NCI-H69 (cell line): ENCODE results near the gene PMS2.
"Not testable (repeated sequence)": the region's sequence is repeated elsewhere in the genome, so short reads cannot be mapped to it uniquely, and the experiment has no call there.

Experiments
- DNase-seq: peaks from one replicate; lab custom pipeline; 2025; lab: John Stamatoyannopoulos, UW

PMS2 gene

GRCh38 chr7:6008668-6009611 is at the start of gene PMS2, which contains the start of gene AIMP2:
Gene PMS2, minus strand, starts transcription at chr7:6009049. Its CDS starts 30 bp downstream, at chr7:6009019.
Gene AIMP2, plus strand, starts transcription at chr7:6009272. Its CDS starts 92 bp downstream, at chr7:6009364.
- DNase-seq, result peak; percentile 100

GRCh38 chr7:6057316-6058129 is 48.7 kb upstream of the PMS2 start:
- no peak for DNase-seq

DNA sequence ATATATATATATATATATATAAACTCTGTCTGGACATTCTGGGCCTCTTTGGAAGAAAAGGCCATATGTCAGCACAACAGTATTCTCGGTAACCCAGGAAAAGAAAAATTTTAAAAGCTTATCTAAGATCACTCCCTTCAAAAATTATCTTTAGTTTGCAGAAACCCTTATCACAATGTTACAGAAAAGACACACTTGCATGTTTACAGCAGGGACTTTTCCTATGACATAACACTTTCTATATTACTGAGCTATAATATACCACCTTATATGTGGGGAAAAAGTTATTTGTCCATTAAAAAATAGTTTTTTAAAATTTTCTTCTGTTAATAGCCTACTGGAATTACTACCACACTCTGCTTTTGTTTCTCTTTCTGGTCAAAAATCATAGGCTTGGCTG is 47.8 kb upstream of the PMS2 start:
- DNase-seq, result no peak

- DNase-seq, result not testable (repeated sequence)
Observed at GRCh38 chr7:6051185-6051584, 42.3 kb upstream of the PMS2 start.

- no peak for DNase-seq
Observed at GRCh38 chr7:6049780-6050179, 40.9 kb upstream of the PMS2 start.

DNA sequence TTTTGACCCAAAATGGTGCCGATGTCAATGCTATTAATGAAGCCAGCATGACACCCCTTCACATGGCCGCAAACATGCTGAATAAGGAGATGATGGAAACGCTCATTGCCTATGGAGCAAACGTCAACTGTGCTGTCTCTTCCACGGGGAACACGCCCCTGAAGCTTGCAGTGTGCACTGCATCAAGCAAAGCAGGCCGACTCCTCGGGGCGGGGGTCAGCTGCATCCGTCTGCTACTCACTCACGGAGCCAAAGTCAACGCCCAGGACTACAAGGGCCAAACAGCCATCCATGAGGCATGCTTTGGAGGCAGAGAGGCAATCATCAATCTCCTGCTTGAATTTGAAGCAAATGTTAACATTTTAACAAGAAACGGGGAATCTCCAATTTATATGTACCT is 26.8 kb upstream of the PMS2 start:
- no peak for DNase-seq

- DNase-seq, result no peak
Observed at GRCh38 chr7:6035165-6035564, 26.3 kb upstream of the PMS2 start.

GRCh38 chr7:6032641-6033040 is 23.8 kb upstream of the PMS2 start:
- DNase-seq, result no peak

DNA sequence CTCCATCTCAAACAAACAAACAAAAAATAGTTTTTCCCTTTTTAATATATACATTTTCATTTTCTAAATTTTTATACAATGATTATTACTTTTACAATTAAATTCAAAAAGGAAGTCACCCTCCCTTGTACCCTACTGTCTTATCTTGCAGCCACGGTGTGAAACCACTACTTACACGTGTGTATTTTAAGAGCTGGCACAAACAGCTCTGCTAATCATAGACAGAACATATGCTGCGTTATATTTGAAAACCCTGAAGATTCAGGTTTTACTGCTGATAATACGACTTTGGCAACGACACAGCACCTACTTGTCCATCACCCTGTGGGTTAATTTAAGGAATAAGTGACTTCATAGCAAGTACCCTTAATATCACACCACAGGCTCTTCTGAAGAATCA is 23.3 kb upstream of the PMS2 start:
- DNase-seq, result no peak

DNA sequence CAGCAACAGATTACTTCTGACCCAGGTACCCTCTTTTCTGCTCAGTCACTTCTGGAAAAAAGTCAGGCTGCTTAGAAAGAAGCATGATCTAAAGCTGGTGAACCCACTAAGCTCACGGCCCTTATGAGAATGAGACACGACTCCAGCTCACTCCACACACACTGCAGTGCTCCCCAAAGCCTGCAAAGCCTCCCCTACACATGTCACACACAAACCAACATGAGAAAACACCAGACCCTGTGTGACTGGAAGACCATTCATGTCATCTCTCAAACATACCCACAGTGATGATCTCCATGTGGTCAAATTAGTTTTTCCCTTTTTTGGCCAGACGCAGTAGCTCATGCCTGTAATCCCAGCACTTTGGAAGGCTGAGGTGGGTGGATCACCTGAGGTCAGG is 22.7 kb upstream of the PMS2 start:
- DNase-seq, result no peak

- no peak for DNase-seq
Observed at GRCh38 chr7:6030988-6031387, 22.1 kb upstream of the PMS2 start, which contains the start of gene ANKRD61. Gene ANKRD61, plus strand, starts transcription at chr7:6031376. Its CDS starts 0 bp downstream, at chr7:6031376.

DNA sequence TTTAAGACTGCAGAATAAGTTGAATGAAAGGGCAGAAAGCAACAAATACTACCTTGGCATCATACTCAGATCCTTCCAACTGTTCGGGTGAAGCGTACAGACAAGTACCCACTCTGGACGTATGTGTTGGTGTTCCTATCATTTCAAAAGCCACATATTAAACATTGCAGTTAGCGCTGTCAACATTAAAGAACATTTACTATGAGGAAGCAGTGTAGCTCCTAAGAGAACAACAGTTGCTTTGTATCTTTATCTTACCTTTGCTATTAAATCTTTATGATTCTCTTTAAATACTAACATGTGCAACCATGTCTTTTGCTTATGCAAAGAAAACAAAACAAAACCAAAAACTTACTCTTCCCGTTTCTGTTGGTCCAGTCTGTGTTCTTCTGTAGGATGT is 19.7 kb upstream of the PMS2 start:
- no peak for DNase-seq

- DNase-seq, result no peak
Observed at GRCh38 chr7:6027806-6028365, 19.0 kb upstream of the PMS2 start.

GRCh38 chr7:6026820-6027311 is 18.0 kb upstream of the PMS2 start:
- no peak for DNase-seq

GRCh38 chr7:6026011-6026819 is 17.4 kb upstream of the PMS2 start:
- peak; percentile 85 for DNase-seq

DNA sequence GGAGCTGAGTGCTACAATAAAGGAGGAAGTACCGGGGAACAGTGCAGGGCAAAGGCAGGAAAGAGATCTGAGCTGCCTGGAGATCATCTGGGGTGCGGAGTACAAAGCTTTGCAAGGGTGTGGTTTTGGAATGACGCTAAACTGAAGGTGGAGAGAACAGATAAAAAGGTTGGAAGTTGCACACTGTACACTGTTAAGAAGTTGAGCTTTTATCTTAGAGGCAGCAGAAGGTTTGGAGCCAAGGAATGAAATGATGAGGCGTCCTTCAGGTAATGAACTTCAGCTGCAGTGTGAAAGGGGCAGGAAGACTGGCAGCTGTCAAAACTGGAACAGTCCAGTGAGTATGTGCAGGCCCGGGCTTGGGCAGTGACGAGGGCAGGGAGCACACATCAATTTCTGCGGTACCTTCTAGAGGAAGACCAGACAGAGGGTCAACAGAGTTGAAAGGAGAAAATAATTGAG is 15.2 kb upstream of the PMS2 start:
- DNase-seq, result no peak

- no peak for DNase-seq
Observed at GRCh38 chr7:6022707-6023106, 13.9 kb upstream of the PMS2 start.

GRCh38 chr7:6020371-6021286 is 11.8 kb upstream of the PMS2 start:
- DNase-seq, result peak; percentile 71

- no peak for DNase-seq
Observed at GRCh38 chr7:6016653-6016966, 7.8 kb upstream of the PMS2 start.

GRCh38 chr7:6015917-6016652 is 7.2 kb upstream of the PMS2 start:
- peak; percentile 64 for DNase-seq
